VCaP (cell line): Measurements from ENCODE around the gene KCTD2.

Source experiments
- H3K27ac ChIP-seq: fragments of 450-650 bp; 2 replicates; pipeline ENCODE4 v1.5.1; 2017
- CTCF ChIP-seq: fragments of 450-650 bp; conservative IDR thresholded peaks from 2 replicates; pipeline ENCODE4 v1.5.1; 2017; ENCODE audit warnings: mild to moderate bottlenecking, moderate library complexity

Gene KCTD2

GRCh38 chr17:75077496-75078283, 30.7 kb downstream of the KCTD2 start:
- no peak overlapping the region for H3K27ac ChIP-seq
- peak; percentile 8; the same call in 1 of the 2 replicates for TF ChIP-seq CTCF

- no peak overlapping the region for H3K27ac ChIP-seq
Observed at GRCh38 chr17:75078284-75079022, 31.4 kb downstream of the KCTD2 start.

GRCh38 chr17:75079023-75079373, 32.0 kb downstream of the KCTD2 start:
- no peak for TF ChIP-seq CTCF
- H3K27ac ChIP-seq = no peak overlapping the region

More at GRCh38 chr17:75078284-75079022, 31.4 kb downstream of the KCTD2 start:
- TF ChIP-seq CTCF = no peak

- no peak overlapping the region for H3K27ac ChIP-seq
- no peak for TF ChIP-seq CTCF
Observed at GRCh38 chr17:75081611-75082540, 34.9 kb downstream of the KCTD2 start.

GRCh38 chr17:75082683-75083082, 35.7 kb downstream of the KCTD2 start:
- no peak for TF ChIP-seq CTCF
- no peak overlapping the region for H3K27ac ChIP-seq

GRCh38 chr17:75084039-75084660, 37.1 kb downstream of the KCTD2 start:
- no peak for TF ChIP-seq CTCF
- H3K27ac ChIP-seq = peak overlapping the region; percentile 25
